Neuronal stem cell (in vitro differentiated cells): ENCODE measurements around the gene HSF2BP.
A peak's percentile ranks its signal among the peaks of the same experiment; 100 is the strongest.

Experiments
- DNase-seq: peaks from one replicate; pipeline ENCODE4 v3.0.0-alpha.2; 2013; ENCODE audit warnings: low spot score
- H2AFZ ChIP-seq: one replicate; pipeline ENCODE4 v1.6.1; 2013; ENCODE audit warnings: mild to moderate bottlenecking, low read length, inconsistent platforms
- H2AK5ac ChIP-seq: 2 replicates; pipeline ENCODE4 v1.6.1; 2013; ENCODE audit warnings: low read depth, mild to moderate bottlenecking, inconsistent platforms, low read length, moderate library complexity, mixed read lengths
- H2BK120ac ChIP-seq: 2 replicates; pipeline ENCODE4 v1.6.1; 2013; ENCODE audit warnings: low read depth, mild to moderate bottlenecking, inconsistent platforms, low read length, moderate library complexity, mixed read lengths
- H2BK12ac ChIP-seq: one replicate; pipeline ENCODE4 v1.6.1; 2013; ENCODE audit warnings: low read length, inconsistent platforms
- H2BK15ac ChIP-seq: 2 replicates; pipeline ENCODE4 v1.6.1; 2013; ENCODE audit warnings: mild to moderate bottlenecking, low read length, inconsistent platforms, mixed read lengths
- H2BK5ac ChIP-seq: one replicate; pipeline ENCODE4 v1.6.1; 2013; ENCODE audit warnings: inconsistent platforms, mild to moderate bottlenecking, low read length, moderate library complexity
- H3K14ac ChIP-seq: one replicate; pipeline ENCODE4 v1.6.1; 2013; ENCODE audit warnings: low read length, inconsistent platforms
- H3K18ac ChIP-seq: 2 replicates; pipeline ENCODE4 v1.6.1; 2013; ENCODE audit warnings: low read length, inconsistent platforms
- H3K23ac ChIP-seq: 2 replicates; pipeline ENCODE4 v1.6.1; 2013; ENCODE audit warnings: low read depth, mild to moderate bottlenecking, mixed read lengths, low read length, inconsistent platforms; ENCODE audit not compliant: poor library complexity
- H3K27ac ChIP-seq: replicated peaks from 3 replicates; pipeline ENCODE4 v1.5.1; 2013; ENCODE audit warnings: low read length, inconsistent platforms
- H3K27me3 ChIP-seq, 3 experiments: 2 replicates each; pipeline ENCODE4 v1.6.1; 2013; ENCODE audit warnings: low read length in 3 of 3, mild to moderate bottlenecking in 2 of 3, inconsistent platforms in 1 of 3, low read depth in 1 of 3, mixed read lengths in 1 of 3, moderate library complexity in 1 of 3; ENCODE audit not compliant: control insufficient read depth in 3 of 3, insufficient read depth in 3 of 3
- H3K36me3 ChIP-seq, 2 donors: replicated peaks in 1 of 2; 2 replicates each; pipeline ENCODE4 v1.6.1; 2013; ENCODE audit warnings: low read length in 2 of 2; ENCODE audit not compliant: control insufficient read depth in 2 of 2, insufficient read depth in 2 of 2
- H3K4ac ChIP-seq: 2 replicates; pipeline ENCODE4 v1.6.1; 2013; ENCODE audit warnings: inconsistent platforms, mild to moderate bottlenecking, low read length, moderate library complexity
- H3K4me1 ChIP-seq, 2 donors: 1 replicate in 1 of 2; 2 replicates in 1 of 2; pipeline ENCODE4 v1.6.1; 2013; ENCODE audit warnings: low read length in 2 of 2, low read depth in 1 of 2; ENCODE audit not compliant: control insufficient read depth in 2 of 2, insufficient read depth in 1 of 2
- H3K4me2 ChIP-seq: one replicate; pipeline ENCODE4 v1.6.1; 2013; ENCODE audit warnings: mild to moderate bottlenecking, low read length, inconsistent platforms; ENCODE audit not compliant: insufficient read depth, poor library complexity, severe bottlenecking
- H3K4me3 ChIP-seq, 2 donors: 2 replicates each; pipeline ENCODE4 v1.5.1; 2013; ENCODE audit warnings: low read length in 2 of 2, mild to moderate bottlenecking in 2 of 2, inconsistent platforms in 1 of 2, moderate library complexity in 1 of 2
- H3K79me1 ChIP-seq: one replicate; pipeline ENCODE4 v1.6.1; 2013; ENCODE audit warnings: low read depth, mild to moderate bottlenecking, inconsistent platforms, low read length, moderate library complexity
- H3K9ac ChIP-seq: one replicate; pipeline ENCODE4 v1.6.1; 2013; ENCODE audit warnings: mild to moderate bottlenecking, low read depth, low read length, inconsistent platforms; ENCODE audit not compliant: poor library complexity
- H3K9me3 ChIP-seq, 2 donors: replicated peaks in 1 of 2; 2 replicates each; pipeline versions ENCODE3 to v1.6.1; 2013; ENCODE audit warnings: low read length in 2 of 2, mild to moderate bottlenecking in 2 of 2, inconsistent platforms in 1 of 2, low read depth in 1 of 2, mixed read lengths in 1 of 2, moderate library complexity in 1 of 2; ENCODE audit not compliant: control insufficient read depth in 2 of 2, insufficient read depth in 1 of 2
- H4K8ac ChIP-seq: one replicate; pipeline ENCODE4 v1.6.1; 2013; ENCODE audit warnings: low read depth, mild to moderate bottlenecking, inconsistent platforms, low read length, moderate library complexity
- H4K91ac ChIP-seq: one replicate; pipeline ENCODE4 v1.6.1; 2013; ENCODE audit warnings: low read length, low read depth, mild to moderate bottlenecking, inconsistent platforms; ENCODE audit not compliant: poor library complexity
- WGBS, 2 donors: extraction: QIAGEN DNeasy Blood & Tissue Kit; methylation state at CpG; one replicate each; pipeline ENCODE4 v1.1.7; 2013; ENCODE audit warnings: missing lambda C conversion rate in 2 of 2, mixed read lengths in 1 of 2; ENCODE audit not compliant: insufficient read length in 2 of 2, insufficient replicate concordance in 1 of 2; ENCODE audit errors: extremely low coverage in 2 of 2; 5-methylcytosine and 5-hydroxymethylcytosine counted together

The HSF2BP gene

DNA sequence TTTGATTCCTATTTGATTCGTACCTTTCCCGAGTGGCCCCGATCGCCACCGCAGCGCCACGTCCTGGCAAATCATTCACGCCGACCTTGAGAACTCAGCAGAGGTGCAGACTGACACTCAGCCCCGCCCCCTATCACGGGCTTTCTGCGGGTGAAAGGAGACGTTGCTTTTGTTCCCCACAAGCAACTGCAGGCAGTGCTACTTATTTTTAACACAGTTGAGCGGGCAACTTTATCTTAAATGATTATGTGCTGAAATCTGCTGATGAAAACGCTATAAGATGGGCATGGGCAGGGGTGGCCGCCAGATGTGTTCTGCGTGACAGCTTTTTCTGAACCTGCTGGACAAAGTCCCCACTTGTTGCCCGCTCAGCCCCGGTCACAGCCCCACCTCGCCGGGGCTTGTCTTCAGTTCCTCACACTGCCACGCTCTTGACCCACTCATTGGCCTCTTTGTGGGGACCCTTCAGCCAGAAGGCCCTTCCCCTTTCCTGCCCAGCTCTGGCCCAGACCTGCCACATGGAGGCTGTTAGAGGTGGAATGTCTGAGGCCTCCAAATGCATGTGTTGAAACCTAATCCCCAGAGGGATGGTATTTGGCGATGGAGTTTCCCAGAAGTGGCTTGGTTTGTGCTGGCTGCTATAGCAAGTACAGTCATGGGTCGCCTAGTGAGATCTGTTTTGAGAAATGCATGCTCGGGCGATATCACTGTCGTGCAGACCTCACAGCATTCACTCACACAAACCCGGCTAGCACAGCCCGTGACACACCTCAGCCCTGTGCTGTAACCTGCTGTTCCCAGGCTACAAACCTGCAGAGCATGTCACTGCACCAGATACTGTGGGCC is 44.0 kb upstream of the HSF2BP start:
- Histone ChIP-seq H3K9me3 (no peaks in the 10 kb centered on the region), H4K8ac (no peak overlapping the region), H3K27me3 (no peaks in the 10 kb centered on the region), H3K27ac (no peak overlapping the region), H2BK5ac (no peak overlapping the region), H3K4me1 (peaks cover 15 to 25% of the 10 kb centered on the region in 2 donors), H3K18ac (peak overlapping the region; percentile 64), H3K4me3 (no peak overlapping the region), H3K36me3 (no peaks in the 10 kb centered on the region), H4K91ac (no peak overlapping the region), H3K23ac (peak overlapping the region; percentile 95), H2BK15ac (no peak overlapping the region), H2BK120ac (no peak overlapping the region), H2AK5ac (peak overlapping the region; percentile 68), H2BK12ac (no peak overlapping the region), H3K14ac (no peak overlapping the region), H3K4me2 (no peak overlapping the region), H3K79me1 (no peaks in the 10 kb centered on the region), H3K9ac (peak overlapping the region; percentile 0), H3K4ac (no peak overlapping the region), H2AFZ (peak overlapping the region; percentile 79)
- WGBS, 2 donors: no CpG with 5 or more reads among the region's 29 CpGs
- no peak for DNase-seq

DNA sequence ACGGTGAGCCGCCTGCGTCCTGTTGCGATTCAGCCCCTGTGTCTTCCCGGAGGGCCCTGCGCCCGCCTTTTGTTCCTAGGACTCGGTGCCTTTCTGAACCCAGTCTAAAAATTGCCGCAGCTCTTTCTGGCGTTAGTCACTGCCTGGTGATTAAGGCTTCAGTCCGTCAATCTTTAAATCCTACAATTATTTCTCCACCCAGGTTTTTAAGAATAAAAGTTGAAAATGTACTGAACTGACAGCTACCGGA is 43.4 kb upstream of the HSF2BP start:
- H4K91ac ChIP-seq: peak overlapping the region; percentile 97
- H3K18ac ChIP-seq: peak overlapping the region; percentile 90
- H3K4me1 ChIP-seq: peaks cover 15 to 25% of the 10 kb centered on the region in 2 donors
- peaks cover 0 to under 1% of the 10 kb centered on the region in 2 donors for H3K36me3 ChIP-seq
- H4K8ac ChIP-seq: no peak overlapping the region
- no peak overlapping the region for H3K9ac ChIP-seq
- H3K4ac ChIP-seq: peak overlapping the region; percentile 66
- H3K4me3 ChIP-seq: no peak overlapping the region
- H3K27me3 ChIP-seq: no peaks in the 10 kb centered on the region
- no peaks in the 10 kb centered on the region for H3K9me3 ChIP-seq
- no peak overlapping the region for H3K27ac ChIP-seq
- peak overlapping the region; percentile 99 for H2BK15ac ChIP-seq
- peaks cover under 1% of the 10 kb centered on the region for H3K79me1 ChIP-seq
- H2BK5ac ChIP-seq: peak overlapping the region; percentile 82
- H3K14ac ChIP-seq: peak overlapping the region; percentile 84
- H2AK5ac ChIP-seq: peak overlapping the region; percentile 97
- H2AFZ ChIP-seq: peak overlapping the region; percentile 79
- H2BK12ac ChIP-seq: no peak overlapping the region
- peak overlapping the region; percentile 55 for H3K23ac ChIP-seq
- no peak overlapping the region for H2BK120ac ChIP-seq
- DNase-seq: no peak
- H3K4me2 ChIP-seq: peak overlapping the region; percentile 18
- no CpG with 5 or more reads among the region's 12 CpGs for WGBS, 2 donors

GRCh38 chr21:43701936-43702784 is 42.9 kb upstream of the HSF2BP start:
- H2AFZ ChIP-seq: peak overlapping the region; percentile 79
- H3K14ac ChIP-seq: peak overlapping the region; percentile 84
- H2AK5ac ChIP-seq: peak overlapping the region; percentile 97
- H2BK15ac ChIP-seq: peak overlapping the region; percentile 99
- H3K4me2 ChIP-seq: peak overlapping the region; percentile 18
- no peak overlapping the region for H3K27ac ChIP-seq
- H3K23ac ChIP-seq: peak overlapping the region; percentile 55
- peak overlapping the region; percentile 90 for H3K18ac ChIP-seq
- H2BK12ac ChIP-seq: peak overlapping the region; percentile 73
- H2BK120ac ChIP-seq: peak overlapping the region; percentile 94
- peak overlapping the region; percentile 81 for H3K9ac ChIP-seq
- H3K27me3 ChIP-seq: no peaks in the 10 kb centered on the region
- peak overlapping the region; percentile 82 for H2BK5ac ChIP-seq
- H3K9me3 ChIP-seq: no peaks in the 10 kb centered on the region
- H4K91ac ChIP-seq: peak overlapping the region; percentile 97
- peaks cover 15 to 25% of the 10 kb centered on the region in 2 donors for H3K4me1 ChIP-seq
- peak overlapping the region; percentile 65 for H4K8ac ChIP-seq
- H3K4me3 ChIP-seq: no peak overlapping the region
- no CpG with 5 or more reads among the region's 29 CpGs for WGBS, 2 donors
- no peak for DNase-seq
- peaks cover 0 to 3% of the 10 kb centered on the region in 2 donors for H3K36me3 ChIP-seq
- H3K4ac ChIP-seq: peak overlapping the region; percentile 66
- H3K79me1 ChIP-seq: peaks cover 2% of the 10 kb centered on the region
